Thoracic aorta (tissue), 2 donors: Measurements from ENCODE around the gene DPF3. TPM values are rescaled to one million over a fixed set of nuclear protein-coding genes. Genes with fewer than 3 reads are reported as not detected.

Source experiments
- ATAC-seq: fragments of 150-250 bp; one replicate; pipeline ENCODE4 v1.8.0; 2017; ENCODE audit warnings: low read depth; ENCODE audit not compliant: insufficient number of reproducible peaks, low FRiP score
- DNase-seq: peaks from one replicate; pipeline ENCODE4 v3.0.0-alpha.2; 2020; ENCODE audit warnings: low spot score
- H3K27ac ChIP-seq, 2 donors: fragments of 200-600 bp; sonication (generic); 1 replicate in 1 of 2; 2 replicates in 1 of 2; pipeline ENCODE4 v1.5.1; 2016; ENCODE audit warnings: mild to moderate bottlenecking in 2 of 2, moderate library complexity in 2 of 2
- H3K27me3 ChIP-seq: fragments of 200-600 bp; sonication (generic); replicated peaks from 2 replicates; pipeline ENCODE4 v1.6.0; 2016; ENCODE audit warnings: mild to moderate bottlenecking; ENCODE audit not compliant: insufficient read depth
- H3K36me3 ChIP-seq: fragments of 200-600 bp; sonication (generic); one replicate; pipeline ENCODE4 v1.5.1; 2016
- H3K4me1 ChIP-seq, 2 donors: fragments of 200-600 bp; sonication (generic); 1 replicate in 1 of 2; 2 replicates in 1 of 2; pipeline versions ENCODE4 v1.5.1 to v1.6.0; 2016; ENCODE audit warnings: low read depth in 2 of 2, mild to moderate bottlenecking in 1 of 2; ENCODE audit not compliant: control insufficient read depth in 1 of 2
- H3K4me3 ChIP-seq: fragments of 200-600 bp; sonication (generic); 2 replicates; pipeline ENCODE4 v1.5.1; 2016; ENCODE audit warnings: mild to moderate bottlenecking
- H3K9me3 ChIP-seq: fragments of 200-600 bp; sonication (generic); 2 replicates; pipeline ENCODE4 v1.5.1; 2016
- CTCF ChIP-seq: fragments of 200-600 bp; sonication (generic); IDR thresholded peaks from one replicate; pipeline ENCODE4 v1.5.1; 2019; ENCODE audit warnings: antibody characterized with exemption
- total RNA-seq, 2 donors: library from RNA; depleted of rRNA; stranded (reverse); fragments of >200 nt; gene quantifications; one replicate each; pipeline versions ENCODE4 v1.1.0 to v1.2.3, GENCODE V29; 2016

DPF3 gene
- total RNA-seq, 2 donors from 2014 or later: 2.2 to 8.9 TPM

GRCh38 chr14:72700338-72701236 is 193.3 kb downstream of the DPF3 start:
- H3K36me3 ChIP-seq: no peaks in the 10 kb centered on the region
- ATAC-seq (no peak), DNase-seq (no peak)
- no peak overlapping the region for H3K4me3 ChIP-seq
- no peaks in the 10 kb centered on the region for H3K9me3 ChIP-seq
- peak overlapping the region; percentile 49 to 51 for H3K27ac ChIP-seq
- no peaks in the 10 kb centered on the region for H3K27me3 ChIP-seq
- H3K4me1 ChIP-seq: peaks cover 0 to 23% of the 10 kb centered on the region in 2 donors
- no peak for TF ChIP-seq CTCF

GRCh38 chr14:72699852-72700257 is 194.0 kb downstream of the DPF3 start:
- ATAC-seq: peak; percentile 25
- no peak for DNase-seq
- Histone ChIP-seq H3K9me3 (no peaks in the 10 kb centered on the region), H3K27ac (peak overlapping the region; percentile 49 to 51), H3K4me1 (peaks cover 0 to 23% of the 10 kb centered on the region in 2 donors), H3K27me3 (no peaks in the 10 kb centered on the region), H3K4me3 (no peak overlapping the region), H3K36me3 (no peaks in the 10 kb centered on the region)
- TF ChIP-seq CTCF: no peak

- Histone ChIP-seq H3K4me1 (peaks cover 0 to 23% of the 10 kb centered on the region in 2 donors), H3K27me3 (no peaks in the 10 kb centered on the region), H3K27ac (peak overlapping the region in 1 of 2 donors; percentile 51), H3K4me3 (no peak overlapping the region), H3K9me3 (no peaks in the 10 kb centered on the region), H3K36me3 (no peaks in the 10 kb centered on the region)
- TF ChIP-seq CTCF: no peak
- ATAC-seq: no peak
- no peak for DNase-seq
These were observed 194.5 kb downstream of the DPF3 start for GRCh38 chr14:72699443-72699842.

GRCh38 chr14:72692696-72693095 is 201.2 kb downstream of the DPF3 start:
- Histone ChIP-seq H3K36me3 (peaks cover 4% of the 10 kb centered on the region), H3K27me3 (no peaks in the 10 kb centered on the region), H3K4me3 (no peak overlapping the region), H3K27ac (no peak overlapping the region), H3K9me3 (no peaks in the 10 kb centered on the region), H3K4me1 (no peaks in the 10 kb centered on the region)
- ATAC-seq (no peak), DNase-seq (no peak)
- no peak for TF ChIP-seq CTCF

GRCh38 chr14:72690324-72690723 is 203.6 kb downstream of the DPF3 start:
- no peak for TF ChIP-seq CTCF
- ATAC-seq (no peak), DNase-seq (no peak)
- no peak overlapping the region for H3K4me3 ChIP-seq
- no peaks in the 10 kb centered on the region for H3K9me3 ChIP-seq
- H3K27me3 ChIP-seq: no peaks in the 10 kb centered on the region
- H3K27ac ChIP-seq: no peak overlapping the region
- H3K4me1 ChIP-seq: no peaks in the 10 kb centered on the region
- H3K36me3 ChIP-seq: peaks cover 4% of the 10 kb centered on the region
